MG63 (cell line): ENCODE data around the gene C2CD2L. TPM values are rescaled to one million over a fixed set of nuclear protein-coding genes. Genes with fewer than 3 reads are reported as not detected.
"Not testable (repeated sequence)": the region's sequence is repeated elsewhere in the genome, so short reads cannot be mapped to it uniquely, and the experiment has no call there.

Experiments
- DNase-seq: peaks from one replicate; pipeline ENCODE4 v3.0.0-alpha.2; 2020
- H3K27me3 ChIP-seq: fragments of 250-450 bp; sonication (Bioruptor Pico); 2 replicates; pipeline ENCODE4 v1.5.1; 2020; ENCODE audit warnings: mild to moderate bottlenecking, moderate library complexity
- H3K36me3 ChIP-seq: fragments of 250-450 bp; sonication (Bioruptor Pico); 2 replicates; pipeline ENCODE4 v1.5.1; 2020; ENCODE audit warnings: mild to moderate bottlenecking, moderate library complexity
- H3K4me3 ChIP-seq: fragments of 250-450 bp; sonication (Bioruptor Pico); 2 replicates; pipeline ENCODE4 v1.5.1; 2020; ENCODE audit warnings: mild to moderate bottlenecking, moderate library complexity
- H3K9me3 ChIP-seq: fragments of 250-450 bp; sonication (Bioruptor Pico); 2 replicates; pipeline ENCODE4 v1.5.1; 2020; ENCODE audit warnings: mild to moderate bottlenecking, moderate library complexity
- total RNA-seq: library from RNA; depleted of rRNA; stranded (reverse); fragments of >200 nt; shearing (Covaris generic); gene quantifications from 2 replicates; pipeline ENCODE4 v1.2.3, GENCODE V29; 2014; ENCODE audit warnings: low replicate concordance

Gene C2CD2L
- total RNA-seq, 1 experiment from 2014 or later = 5.1 TPM

DNA sequence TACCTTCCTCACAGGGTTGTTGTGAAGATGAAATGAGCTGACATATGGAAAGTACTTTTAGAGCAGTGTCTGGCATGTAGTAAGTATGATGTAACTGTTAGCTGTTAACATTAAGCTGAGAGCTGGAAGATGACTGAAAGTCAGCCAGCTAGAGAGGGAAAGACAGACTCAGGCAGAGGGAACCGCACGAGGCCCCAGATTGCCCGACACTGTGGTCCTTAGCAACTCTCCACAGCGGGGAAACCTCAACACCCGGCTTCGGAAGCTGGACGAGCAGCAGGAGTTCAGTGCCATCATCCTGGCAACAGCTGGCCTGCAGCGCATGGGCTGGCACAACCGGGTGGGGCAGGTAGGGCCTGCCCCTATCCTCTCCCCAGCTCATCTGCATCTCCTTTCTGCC lies 16.0 kb upstream of the C2CD2L start:
- no peak for DNase-seq
- Histone ChIP-seq H3K27me3 (no peaks in the 10 kb centered on the region), H3K4me3 (no peak overlapping the region), H3K36me3 (peaks cover 43% of the 10 kb centered on the region), H3K9me3 (no peaks in the 10 kb centered on the region)

DNA sequence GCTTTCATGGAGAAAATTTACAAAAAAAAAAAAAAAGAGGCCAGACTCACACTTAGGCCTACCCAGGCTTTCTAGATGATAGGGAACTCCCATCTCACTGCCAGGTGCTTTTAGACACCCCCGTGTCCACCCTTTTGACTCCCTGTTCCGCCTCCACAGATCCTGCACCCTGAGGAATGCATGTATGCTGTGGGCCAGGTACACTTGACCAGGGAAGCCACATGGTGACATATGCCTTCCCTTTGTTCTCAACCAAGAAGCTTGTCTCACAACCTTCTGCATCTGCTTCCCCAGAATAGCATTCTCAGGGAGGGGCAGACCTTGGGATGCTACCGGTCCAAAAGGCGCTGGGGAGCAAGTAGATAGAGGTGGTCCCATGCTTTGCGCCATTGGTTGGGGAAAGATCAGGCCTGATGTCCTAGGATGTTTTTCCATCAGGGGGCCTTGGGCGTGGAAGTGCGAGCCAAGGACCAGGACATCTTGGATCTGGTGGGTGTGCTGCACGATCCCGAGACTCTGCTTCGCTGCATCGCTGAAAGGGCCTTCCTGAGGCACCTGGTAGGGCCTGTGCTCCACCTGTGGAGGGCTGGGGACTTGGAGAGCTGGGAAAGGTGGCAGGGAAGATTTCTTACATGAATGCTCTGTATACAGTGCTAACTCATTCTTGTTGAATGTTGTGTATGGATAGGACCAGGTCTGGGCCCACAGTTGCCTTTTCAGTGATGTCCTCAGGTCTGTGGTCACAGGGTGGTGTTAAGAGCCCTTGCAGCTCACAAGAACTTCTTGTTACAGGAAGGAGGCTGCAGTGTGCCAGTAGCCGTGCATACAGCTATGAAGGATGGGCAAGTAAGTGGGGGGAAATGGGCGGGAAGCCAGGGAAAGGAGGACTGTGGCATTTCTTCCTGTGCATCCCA lies 14.9 kb upstream of the C2CD2L start:
- DNase-seq = no peak
- Histone ChIP-seq H3K4me3 (peak overlapping the region; percentile 79), H3K27me3 (no peaks in the 10 kb centered on the region), H3K9me3 (no peaks in the 10 kb centered on the region), H3K36me3 (peaks cover 54% of the 10 kb centered on the region)

DNA sequence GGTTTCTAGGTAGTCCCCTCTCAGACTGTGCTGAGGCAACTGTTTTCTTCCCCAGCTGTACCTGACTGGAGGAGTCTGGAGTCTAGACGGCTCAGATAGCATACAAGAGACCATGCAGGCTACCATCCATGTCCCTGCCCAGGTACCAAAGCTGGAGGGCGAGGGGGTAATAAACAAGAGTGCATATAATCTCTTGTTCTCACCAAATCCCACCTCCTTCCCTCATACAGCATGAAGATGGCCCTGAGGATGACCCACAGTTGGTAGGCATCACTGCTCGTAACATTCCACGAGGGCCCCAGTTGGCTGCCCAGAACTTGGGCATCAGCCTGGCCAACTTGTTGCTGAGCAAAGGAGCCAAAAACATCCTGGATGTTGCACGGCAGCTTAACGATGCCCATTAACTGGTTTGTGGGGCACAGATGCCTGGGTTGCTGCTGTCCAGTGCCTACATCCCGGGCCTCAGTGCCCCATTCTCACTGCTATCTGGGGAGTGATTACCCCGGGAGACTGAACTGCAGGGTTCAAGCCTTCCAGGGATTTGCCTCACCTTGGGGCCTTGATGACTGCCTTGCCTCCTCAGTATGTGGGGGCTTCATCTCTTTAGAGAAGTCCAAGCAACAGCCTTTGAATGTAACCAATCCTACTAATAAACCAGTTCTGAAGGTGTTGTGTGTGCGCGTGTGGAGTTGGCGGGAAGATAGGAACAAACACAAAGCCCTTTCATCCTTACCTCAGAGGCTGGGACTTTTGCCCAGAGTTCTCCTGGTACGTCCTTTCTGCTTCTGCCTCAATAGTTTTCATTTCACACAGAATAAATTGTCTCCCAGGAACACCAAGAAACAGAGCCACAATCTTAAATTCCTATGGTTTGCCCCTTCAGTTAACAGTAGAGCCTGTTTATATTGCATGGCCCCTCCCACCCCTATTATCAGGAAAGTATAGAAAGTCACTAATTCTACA lies 14.0 kb upstream of the C2CD2L start:
- peak; percentile 36 for DNase-seq
- Histone ChIP-seq H3K27me3 (no peaks in the 10 kb centered on the region), H3K36me3 (peaks cover 63% of the 10 kb centered on the region), H3K9me3 (no peaks in the 10 kb centered on the region), H3K4me3 (peak overlapping the region; percentile 79)

DNA sequence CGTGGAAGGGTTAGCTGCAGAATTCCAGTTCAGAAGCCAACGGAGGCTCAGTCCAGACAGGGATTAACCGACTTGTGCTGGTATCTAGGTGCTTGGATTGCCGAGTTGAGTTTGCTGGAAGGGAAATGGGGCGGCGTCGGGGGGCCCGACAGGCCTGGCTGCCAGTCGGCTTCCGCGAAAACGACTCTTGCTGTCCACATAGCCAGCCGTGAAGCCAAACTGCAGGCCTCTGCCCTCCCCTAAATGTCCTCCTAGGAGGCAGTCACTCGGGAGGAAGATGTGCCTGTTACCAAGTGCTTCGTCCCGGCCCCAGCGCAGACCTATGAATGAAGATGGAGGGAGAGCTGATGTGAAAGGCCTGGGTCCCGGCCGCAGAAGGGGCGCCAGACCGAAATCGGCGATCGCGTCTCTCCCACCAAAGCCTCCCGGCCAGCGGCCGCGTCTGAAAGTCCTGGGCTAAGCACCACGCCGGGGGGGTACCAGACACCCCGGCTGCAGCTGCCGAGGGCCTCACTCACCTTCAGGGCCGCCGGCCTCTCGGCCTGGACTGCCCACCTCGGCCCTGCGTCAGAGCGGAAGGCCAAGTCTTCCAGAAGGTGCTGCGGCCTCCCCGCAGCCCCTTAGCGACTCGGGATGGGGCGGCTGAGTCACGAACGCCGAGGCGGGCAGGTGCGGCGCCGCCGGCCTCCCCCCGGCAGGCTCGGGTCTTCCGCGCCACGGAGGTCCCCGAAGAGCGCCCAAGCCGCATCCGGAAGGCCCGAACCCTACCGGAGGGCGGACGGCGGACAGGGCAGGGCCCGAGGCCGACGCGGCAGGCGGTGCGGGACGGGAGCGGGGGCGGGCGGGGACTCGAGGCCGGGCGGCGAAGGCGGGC lies 13.0 kb upstream of the C2CD2L start:
- Histone ChIP-seq H3K27me3 (no peaks in the 10 kb centered on the region), H3K9me3 (no peaks in the 10 kb centered on the region), H3K4me3 (peak overlapping the region; percentile 79), H3K36me3 (peaks cover 71% of the 10 kb centered on the region)
- DNase-seq = peak; percentile 19

DNA sequence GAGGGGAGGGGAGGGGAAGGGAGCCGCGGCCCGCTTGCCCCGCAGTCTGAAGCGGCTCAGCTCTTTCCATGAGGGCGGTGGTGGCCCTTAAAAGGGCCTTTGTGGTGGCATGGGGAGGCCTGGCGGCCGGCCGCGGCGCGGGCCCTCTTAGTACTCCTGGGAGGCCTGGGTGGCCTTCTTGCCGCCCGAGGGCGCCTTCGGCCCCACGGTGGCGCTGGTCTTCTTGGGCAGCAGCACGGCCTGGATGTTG lies 12.4 kb upstream of the C2CD2L start:
- peak; percentile 78 for DNase-seq
- Histone ChIP-seq H3K9me3 (no peaks in the 10 kb centered on the region), H3K36me3 (peaks cover 71% of the 10 kb centered on the region), H3K27me3 (no peaks in the 10 kb centered on the region), H3K4me3 (peak overlapping the region; percentile 79)

DNA sequence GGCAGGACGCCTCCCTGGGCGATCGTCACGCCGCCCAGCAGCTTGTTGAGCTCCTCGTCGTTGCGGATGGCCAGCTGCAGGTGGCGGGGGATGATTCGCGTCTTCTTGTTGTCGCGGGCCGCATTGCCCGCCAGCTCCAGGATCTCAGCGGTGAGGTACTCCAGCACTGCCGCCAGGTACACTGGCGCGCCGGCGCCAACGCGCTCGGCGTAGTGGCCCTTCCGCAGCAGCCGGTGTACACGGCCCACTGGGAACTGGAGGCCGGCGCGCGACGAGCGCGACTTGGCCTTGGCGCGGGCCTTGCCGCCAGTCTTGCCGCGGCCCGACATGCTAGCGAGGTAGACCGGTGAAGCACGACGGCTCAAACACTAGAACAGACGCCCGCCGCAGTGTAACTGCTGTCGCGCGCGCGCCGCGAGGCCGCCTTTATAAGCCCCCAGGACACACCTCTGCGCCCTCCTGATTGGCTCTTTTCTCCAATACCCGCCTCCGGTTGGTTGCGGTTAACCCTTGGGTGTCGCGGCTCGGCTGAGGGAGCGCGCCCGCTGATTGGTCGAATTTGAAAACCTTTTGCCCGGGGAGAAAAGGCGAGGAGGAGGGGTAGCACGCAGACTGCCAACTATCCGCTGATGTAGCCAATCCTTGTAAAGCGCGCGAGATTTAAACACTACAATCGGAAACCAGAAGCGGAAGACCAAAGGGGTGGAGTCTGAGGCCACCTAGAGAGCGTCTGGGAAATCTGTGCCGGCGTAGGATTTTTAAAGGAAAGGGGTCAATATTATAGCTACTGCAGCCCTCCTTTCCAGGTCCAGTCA lies 11.9 kb upstream of the C2CD2L start:
- H3K36me3 ChIP-seq = peaks cover 74% of the 10 kb centered on the region
- H3K9me3 ChIP-seq = no peaks in the 10 kb centered on the region
- DNase-seq = peak; percentile 99
- H3K27me3 ChIP-seq = no peaks in the 10 kb centered on the region
- H3K4me3 ChIP-seq = peak overlapping the region; percentile 79

DNA sequence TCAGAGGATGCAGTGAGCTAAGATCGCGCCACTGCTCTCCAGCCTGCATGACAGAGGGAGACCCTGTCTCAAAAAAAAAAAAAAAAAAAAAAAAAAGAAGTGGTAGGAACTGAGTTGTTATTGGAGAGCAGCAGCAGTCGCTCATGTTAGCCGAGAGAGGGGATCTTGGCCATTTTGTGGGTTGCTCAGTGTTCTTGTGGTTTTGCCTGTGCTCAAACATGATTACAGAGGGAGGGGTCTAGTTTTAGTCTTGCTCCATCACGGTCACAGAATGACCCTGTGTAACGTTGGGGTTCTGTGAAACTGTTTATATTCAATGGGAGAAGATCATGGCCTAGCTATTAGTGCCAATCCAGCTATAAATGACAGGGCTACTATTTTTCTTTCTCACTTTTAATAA lies 7.4 kb upstream of the C2CD2L start:
- DNase-seq = no peak
- Histone ChIP-seq H3K9me3 (no peaks in the 10 kb centered on the region), H3K27me3 (no peaks in the 10 kb centered on the region), H3K4me3 (no peak overlapping the region; the same call in 1 of the 2 replicates), H3K36me3 (peaks cover 40% of the 10 kb centered on the region)

DNA sequence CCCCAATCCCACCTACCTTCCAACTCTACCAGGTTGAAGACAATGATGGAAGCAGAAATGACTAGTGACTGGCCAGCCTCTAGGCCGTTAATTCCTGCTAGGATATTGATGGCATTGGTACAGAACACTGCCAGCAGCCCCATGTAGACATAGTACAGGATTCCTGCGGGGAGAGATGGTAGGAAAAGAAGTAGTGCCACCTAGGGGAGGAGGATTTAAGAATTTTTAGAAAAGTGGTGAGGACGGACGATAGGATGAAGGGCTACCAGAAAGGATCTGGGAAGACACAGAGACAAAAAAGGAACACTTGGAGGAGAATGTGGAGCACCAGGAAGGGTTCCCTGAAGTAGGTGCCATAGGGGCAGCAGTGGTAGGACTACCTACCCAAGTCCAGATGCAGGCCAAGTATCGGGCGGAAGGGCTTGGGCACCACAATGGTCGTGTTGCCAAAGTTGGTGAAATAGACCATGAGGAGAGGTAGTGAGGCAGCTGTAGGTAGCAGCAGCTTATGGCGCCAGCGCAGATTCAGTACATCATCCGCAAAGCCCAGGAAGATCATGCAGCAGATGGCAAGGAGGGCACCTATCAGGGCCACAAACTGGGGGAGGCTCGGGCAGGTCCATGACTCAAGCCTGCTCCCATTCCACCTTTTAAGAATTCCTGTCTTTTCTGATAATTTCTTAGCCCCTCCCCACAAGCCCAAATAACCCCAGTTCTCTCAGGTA lies 6.7 kb upstream of the C2CD2L start:
- peak overlapping the region; percentile 97 for H3K4me3 ChIP-seq
- no peaks in the 10 kb centered on the region for H3K27me3 ChIP-seq
- H3K36me3 ChIP-seq = peaks cover 35% of the 10 kb centered on the region
- DNase-seq = peak; percentile 34
- no peaks in the 10 kb centered on the region for H3K9me3 ChIP-seq

DNA sequence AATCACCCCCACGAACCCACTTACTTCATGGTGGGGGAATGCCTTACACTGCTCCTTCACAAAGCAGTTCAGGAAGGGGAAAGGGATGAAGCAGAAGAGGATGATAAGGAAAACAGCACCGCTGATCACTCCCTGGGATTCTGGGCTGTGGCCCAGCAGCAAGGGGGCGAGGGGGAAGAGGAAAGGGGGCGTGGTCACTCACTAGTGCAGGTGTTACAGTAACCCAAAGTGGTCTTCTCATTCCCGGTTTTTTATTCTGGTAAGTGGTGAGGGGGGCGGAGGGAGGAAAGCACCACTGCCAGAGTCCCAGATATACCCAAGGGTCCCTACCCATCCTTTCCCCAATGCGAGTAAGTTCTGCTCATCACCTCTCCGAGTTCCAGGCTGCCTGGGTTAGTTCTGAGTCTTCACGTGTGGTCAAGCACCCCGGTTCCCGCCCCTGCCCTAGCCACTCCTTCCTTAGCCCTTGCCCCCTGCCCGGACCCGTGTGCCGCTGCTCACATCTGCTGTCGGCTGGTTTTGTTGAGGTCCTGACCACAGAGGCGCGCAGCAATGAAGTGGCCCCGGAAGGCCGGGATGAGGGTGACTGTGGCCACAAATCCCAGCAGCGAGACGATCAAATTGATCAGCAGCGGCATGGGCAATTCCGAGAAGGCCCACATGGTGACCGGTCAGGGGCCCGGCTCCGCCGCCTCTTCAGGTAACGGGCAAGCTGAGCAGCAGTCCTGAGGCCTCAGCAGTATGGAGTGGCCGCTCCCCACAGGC lies 6.0 kb upstream of the C2CD2L start:
- Histone ChIP-seq H3K9me3 (no peaks in the 10 kb centered on the region), H3K4me3 (peak overlapping the region; percentile 97), H3K27me3 (no peaks in the 10 kb centered on the region), H3K36me3 (peaks cover 32% of the 10 kb centered on the region)
- peak; percentile 60 for DNase-seq

DNA sequence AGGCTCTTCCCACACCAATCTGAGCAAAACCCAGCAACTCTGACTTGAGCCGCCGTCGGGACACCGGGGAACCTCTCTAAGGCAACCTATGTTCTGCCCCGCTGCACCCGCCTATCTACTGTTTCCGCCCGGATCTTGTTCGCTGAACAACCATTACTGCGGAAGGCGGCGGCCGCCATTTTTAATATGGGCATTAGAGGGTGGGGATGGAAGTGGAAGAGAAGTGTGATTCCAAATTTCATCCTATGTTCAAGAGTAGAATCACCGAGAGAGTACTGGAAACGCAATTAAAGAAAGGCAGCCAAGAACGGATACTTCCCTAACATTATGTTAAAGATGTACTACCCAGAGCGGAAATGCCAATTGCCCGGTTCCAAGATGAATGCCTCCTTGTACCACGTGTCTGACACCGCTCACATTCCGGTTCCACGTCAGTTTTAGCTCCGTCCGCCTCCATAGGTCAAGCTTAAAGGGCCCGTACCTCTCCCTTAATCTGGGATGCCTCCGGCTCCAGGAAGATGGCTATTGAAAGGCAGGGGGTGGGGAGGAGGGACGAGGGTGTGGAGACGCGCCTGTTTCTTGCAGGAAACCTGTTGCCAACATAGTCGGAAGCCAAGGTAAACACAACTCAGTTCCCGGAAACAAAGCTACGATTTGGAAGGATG lies 5.3 kb upstream of the C2CD2L start, which contains the start of gene DPAGT1:
DPAGT1 (minus strand) TSS at position 95 of the 665 bp plus-strand sequence. CDS start 198 bp downstream, outside the sequence.
- Histone ChIP-seq H3K36me3 (peaks cover 25% of the 10 kb centered on the region), H3K9me3 (no peaks in the 10 kb centered on the region), H3K4me3 (peak within 1 kb of the TSS; percentile 97), H3K27me3 (no peaks in the 10 kb centered on the region)
- peak; percentile 97 for DNase-seq

DNA sequence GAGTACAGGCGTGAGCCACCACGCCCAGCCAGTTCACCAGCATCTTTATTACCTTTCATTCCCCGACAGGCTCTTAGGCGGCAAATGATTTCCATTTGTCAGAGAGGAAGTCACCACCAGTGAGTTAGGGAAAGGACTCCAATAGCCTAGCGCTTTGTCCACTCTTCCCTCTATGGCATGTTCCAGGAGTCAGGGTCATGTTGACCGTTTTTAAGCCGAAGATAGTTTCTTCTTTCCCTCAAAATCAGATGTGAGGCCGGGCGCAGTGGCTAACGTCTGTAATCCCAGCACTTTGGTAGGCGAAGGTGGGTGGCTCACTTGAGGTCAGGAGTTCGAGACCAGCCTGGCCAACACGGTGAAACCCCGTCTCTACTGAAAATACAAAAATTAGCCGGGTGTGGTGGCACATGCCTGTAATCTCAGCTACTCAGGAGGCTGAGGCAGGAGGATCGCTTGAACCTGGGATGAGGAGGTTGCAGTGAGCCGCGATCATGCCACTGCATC lies 3.9 kb upstream of the C2CD2L start:
- not testable (repeated sequence) for H3K27me3 ChIP-seq, DNase-seq, H3K9me3 ChIP-seq
- Histone ChIP-seq H3K36me3 (peaks cover 12% of the 10 kb centered on the region), H3K4me3 (peak overlapping the region; percentile 97)

DNA sequence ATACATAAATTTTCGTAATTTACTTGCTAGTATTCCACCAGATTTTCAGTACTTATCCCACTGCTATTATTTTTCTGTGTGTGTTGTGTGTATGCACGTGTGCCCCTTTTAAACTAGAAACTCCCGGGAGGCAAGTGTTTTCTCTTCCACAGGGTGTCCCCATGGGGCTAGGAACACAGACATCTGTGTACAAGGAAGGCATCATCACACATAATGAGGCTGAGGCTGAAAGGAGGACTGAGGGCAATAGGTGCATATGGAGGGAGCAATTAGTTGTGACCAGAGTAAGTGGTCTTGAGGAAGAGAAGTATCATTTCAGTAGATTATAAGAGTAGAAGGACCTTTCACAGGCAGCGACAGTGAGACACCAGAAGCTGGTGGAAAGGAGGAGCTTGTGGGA lies 3.4 kb upstream of the C2CD2L start:
- Histone ChIP-seq H3K36me3 (peaks cover 6% of the 10 kb centered on the region), H3K4me3 (no peak overlapping the region), H3K27me3 (no peaks in the 10 kb centered on the region), H3K9me3 (no peaks in the 10 kb centered on the region)
- DNase-seq = no peak

DNA sequence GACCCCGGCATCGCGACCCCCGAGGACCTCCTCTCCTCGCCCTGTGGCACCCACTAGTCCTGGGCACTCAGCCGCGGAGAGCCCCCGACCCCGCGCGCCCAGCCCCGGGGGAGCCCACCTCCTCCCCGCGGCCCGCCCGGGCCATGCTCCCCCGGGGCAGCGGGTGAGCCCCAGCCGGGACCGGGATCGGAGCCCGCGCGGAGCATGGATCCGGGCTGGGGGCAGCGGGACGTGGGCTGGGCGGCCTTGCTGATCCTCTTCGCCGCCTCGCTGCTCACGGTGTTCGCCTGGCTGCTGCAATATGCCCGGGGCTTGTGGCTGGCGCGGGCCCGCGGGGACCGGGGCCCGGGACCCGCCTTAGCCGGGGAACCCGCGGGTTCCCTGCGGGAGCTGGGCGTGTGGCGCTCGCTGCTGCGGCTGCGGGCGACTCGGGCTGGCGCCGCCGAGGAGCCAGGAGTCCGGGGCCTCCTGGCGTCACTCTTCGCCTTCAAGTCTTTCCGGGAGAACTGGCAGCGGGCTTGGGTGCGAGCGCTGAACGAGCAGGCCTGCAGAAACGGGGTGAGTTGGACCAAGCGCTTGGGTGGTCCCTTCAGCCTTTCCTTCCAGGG lies 498 bp downstream of the C2CD2L start:
- Histone ChIP-seq H3K9me3 (no peaks in the 10 kb centered on the region), H3K27me3 (no peaks in the 10 kb centered on the region), H3K4me3 (peak overlapping the region; percentile 83), H3K36me3 (peaks cover 11% of the 10 kb centered on the region)
- peak; percentile 18 for DNase-seq
